HL-60 (cell line): ENCODE data around the gene LOC128125822.

Experiments used
- CTCF ChIP-seq: IDR thresholded peaks from one replicate; pipeline ENCODE4 v1.5.1; 2011; ENCODE audit warnings: low read length, control low read depth, inconsistent platforms; ENCODE audit not compliant: insufficient read depth
- POLR2AphosphoS5 ChIP-seq: IDR thresholded peaks from 2 replicates; pipeline ENCODE4 v1.6.1; 2012; ENCODE audit warnings: low read depth
- REST ChIP-seq: IDR thresholded peaks from 2 replicates; pipeline ENCODE4 v1.6.1; 2012; ENCODE audit warnings: low read depth; ENCODE audit not compliant: insufficient replicate concordance

GRCh38 chr6:63526931-63527330 lies 45.3 kb upstream of the LOC128125822 start:
- TF ChIP-seq CTCF (no peak), POLR2AphosphoS5 (no peak), REST (no peak)
